Smooth muscle cell of trachea (primary cell): Measurements from ENCODE around the gene PGC. TPM values are rescaled to one million over a fixed set of nuclear protein-coding genes. Genes with fewer than 3 reads are reported as not detected.

ENCODE experiments used
- total RNA-seq: library from RNA; depleted of rRNA; stranded (reverse); fragments of >200 nt; gene quantifications from 2 replicates; pipeline ENCODE4 v1.2.1, GENCODE V29; 2014

The PGC gene
- total RNA-seq = not detected in 2 replicates

GRCh38 chr6:41747256-41748101 is at the start of gene PGC:
TSS of gene PGC (minus strand) at chr6:41747397. CDS start at chr6:41747334, 63 bp downstream.

DNA sequence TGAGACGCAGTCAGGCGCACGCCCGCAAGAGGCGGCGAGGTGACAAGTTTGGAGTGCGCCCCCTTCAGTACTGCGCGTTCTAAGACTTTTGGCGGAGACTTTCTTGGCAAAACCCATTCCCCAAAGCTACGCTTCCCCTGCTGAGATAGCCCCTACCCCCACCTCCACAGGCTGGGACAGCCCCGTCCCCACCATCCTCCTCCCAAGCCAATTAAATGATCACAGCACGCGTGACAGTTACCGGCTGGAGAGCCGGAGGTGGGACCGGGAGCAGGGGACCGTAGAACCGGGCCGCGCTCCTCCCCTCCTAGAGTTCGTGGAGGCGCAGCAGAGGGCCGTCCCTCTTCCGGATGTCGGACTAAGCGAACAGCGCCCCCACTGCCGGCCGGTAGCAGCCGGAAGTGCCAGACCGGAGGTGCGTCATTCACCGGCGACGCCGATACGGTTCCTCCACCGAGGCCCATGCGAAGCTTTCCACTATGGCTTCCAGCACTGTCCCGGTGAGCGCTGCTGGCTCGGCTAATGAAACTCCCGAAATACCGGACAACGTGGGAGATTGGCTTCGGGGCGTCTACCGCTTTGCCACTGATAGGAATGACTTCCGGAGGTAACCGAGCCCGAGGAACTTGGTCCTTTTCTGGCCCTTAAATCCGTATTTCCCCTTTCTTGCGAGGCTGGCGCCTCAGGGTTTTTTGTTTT is 40.2 kb upstream of the PGC start, which contains the start of gene TOMM6:
TOMM6 (plus strand) TSS at position 476 of the 699 bp plus-strand sequence; CDS start at position 480, 4 bp downstream.

GRCh38 chr6:41780551-41781365 is 33.6 kb upstream of the PGC start, which contains the start of gene PRICKLE4:
TSS of gene PRICKLE4 (plus strand) at chr6:41780782. CDS start at chr6:41783474, 2,692 bp downstream.

GRCh38 chr6:41779788-41780550 is 32.8 kb upstream of the PGC start, which contains the start of gene FRS3:
TSS of gene FRS3 (minus strand) at chr6:41779900. CDS start at chr6:41776987, 2,913 bp downstream.

GRCh38 chr6:41735427-41736185 is 11.6 kb downstream of the PGC start, which contains the start of gene TFEB:
TSS of gene TFEB (minus strand) at chr6:41735608. CDS start at chr6:41691213, 44,395 bp downstream.

Other genes with a start within 250 kb of the PGC start
- 1.3 and 3.3 TPM in 2 replicates for gene FOXP4, start 201.0 kb downstream of the PGC start, total RNA-seq
- gene MDFI, start 108.9 kb downstream of the PGC start, total RNA-seq = 0.17 TPM in 1 of 2 replicates, not detected in the other
- 2.6 and 7.8 TPM in 2 replicates for gene TFEB, start 11.8 kb downstream of the PGC start, total RNA-seq
- 1.7 and 2.8 TPM in 2 replicates for gene FRS3, start 32.5 kb upstream of the PGC start, total RNA-seq
- 0.83 TPM in 1 of 2 replicates, not detected in the other for gene PRICKLE4, start 33.4 kb upstream of the PGC start, total RNA-seq
- gene TOMM6, start 40.3 kb upstream of the PGC start, total RNA-seq = 51.8 and 89.4 TPM in 2 replicates
- gene USP49, start 148.0 kb upstream of the PGC start, total RNA-seq = 2.2 and 5.5 TPM in 2 replicates
- gene MED20, start 173.7 kb upstream of the PGC start, total RNA-seq = 31.4 and 33.1 TPM in 2 replicates
- gene BYSL, start 174.1 kb upstream of the PGC start, total RNA-seq = 9.5 and 11.1 TPM in 2 replicates
- gene CCND3, start 194.4 kb upstream of the PGC start, total RNA-seq = 13.8 and 18.2 TPM in 2 replicates